Adrenal gland (tissue), 12 donors: Measurements from ENCODE around the gene MAGED2. TPM values are rescaled to one million over a fixed set of nuclear protein-coding genes. Genes with fewer than 3 reads are reported as not detected.
"Not testable (repeated sequence)": the region's sequence is repeated elsewhere in the genome, so short reads cannot be mapped to it uniquely, and the experiment has no call there.

Source experiments
- DNase-seq, 7 donors: peaks; one replicate each; pipeline ENCODE4 v3.0.0-alpha.2; 2019 to 2020
- H3K27ac ChIP-seq, 5 donors: fragments of 200-600 bp; sonication (generic) in 4 of 5; 1 replicate in 3 of 5; 2 replicates in 2 of 5; pipeline versions ENCODE4 v1.5.1 to v1.8.0; 2016 to 2020; ENCODE audit warnings: mild to moderate bottlenecking in 1 of 5
- H3K27me3 ChIP-seq: fragments of 200-600 bp; 2 replicates; pipeline ENCODE4 v1.8.0; 2021
- H3K36me3 ChIP-seq, 2 donors: fragments of 200-600 bp; replicated peaks in 1 of 2; 1 replicate in 1 of 2; 2 replicates in 1 of 2; pipeline versions ENCODE4 v1.5.1 to v1.8.0; 2018 to 2022
- H3K4me1 ChIP-seq, 2 donors: fragments of 200-600 bp; replicated peaks in 1 of 2; 1 replicate in 1 of 2; 2 replicates in 1 of 2; pipeline versions ENCODE4 v1.5.1 to v1.8.0; 2018 to 2021
- H3K4me3 ChIP-seq, 4 donors: fragments of 200-600 bp; sonication (generic) in 3 of 4; one replicate each; pipeline ENCODE4 v1.5.1; 2016 to 2018
- H3K9me3 ChIP-seq, 3 donors: fragments of 200-600 bp; sonication (generic) in 1 of 3; replicated peaks in 1 of 3; 1 replicate in 2 of 3; 2 replicates in 1 of 3; pipeline versions ENCODE4 v1.5.1 to v1.8.0; 2016 to 2021
- CTCF ChIP-seq, 6 experiments: fragments of 450-650 bp in 4 of 6; fragments of 200-600 bp in 2 of 6; sonication (generic) in 1 of 6; IDR thresholded peaks; 1 replicate in 5 of 6; 2 replicates in 1 of 6; pipeline versions ENCODE4 v1.5.1 to v1.8.0; 2016 to 2021; ENCODE audit warnings: antibody characterized with exemption in 6 of 6, mild to moderate bottlenecking in 2 of 6, moderate library complexity in 1 of 6
- POLR2A ChIP-seq, 2 donors: fragments of 450-650 bp; IDR thresholded peaks; one replicate each; pipeline ENCODE4 v1.6.1; 2017; ENCODE audit warnings: antibody characterized with exemption in 2 of 2, mild to moderate bottlenecking in 2 of 2, moderate library complexity in 1 of 2
- WGBS, 4 donors: extraction: QIAGEN DNeasy Blood & Tissue Kit in 2 of 4; methylation state at CpG; one replicate each; pipeline versions ENCODE4 v1.1.5 to v1.1.7; 2013 to 2017; 5-methylcytosine and 5-hydroxymethylcytosine counted together
- intact Hi-C, 2 donors: fragments of 100-400 bp; cut with DNase I; formaldehyde crosslinking; loops; one replicate each; pipeline versions ENCODE4 v1.14.1 to v1.15.0; 2022 to 2023
- polyA plus RNA-seq, 3 donors: library from polyadenylated mRNA; stranded (reverse); fragments of 200-250 nt in 2 of 3; fragments of 350-450 nt in 1 of 3; fragmentation: Illumina TruSeq in 1 of 3; extraction: RNeasy Lipid Tissue Mini Kit (QIAGEN cat#74804) in 1 of 3; gene quantifications; one replicate each; pipeline ENCODE4 v1.2.3, GENCODE V29; 2013 to 2014
- small RNA-seq, 2 donors: library from RNA; depleted of rRNA; stranded (forward); fragments of <200 nt; gene quantifications; one replicate each; pipeline ENCODE3, GENCODE V24; 2016
- total RNA-seq, 9 donors: library from RNA; depleted of rRNA in 4 of 9; stranded (reverse); fragments of >200 nt in 4 of 9; fragments of 120-200 nt in 1 of 9; fragmentation: NEBNext Ultra II Directional in 1 of 9; extraction: Animal tissue kit (Norgen Biotek cat#: 25700) in 1 of 9; gene quantifications; one replicate each; pipeline versions ENCODE4 v1.1.0 to v1.2.4, GENCODE V29; 2013 to 2023
- donor health status: healthy with polysubstance abuse.
- donor health status: Bipolar disorder and iron deficiency.
- donor health status: DM: yes; HTN: yes; CAD: no.
- donor health status: DM: no; HTN: no; CAD: no.
- donor health status: DM: no; HTN: no; CAD: no.
- donor health status: DM: yes; HTN: yes; CAD: no.

MAGED2 gene
- total and polyA plus RNA-seq, 12 donors = 121 to 539 (median 197) TPM

GRCh38 chrX:54842607-54843006 lies 35.1 kb downstream of the MAGED2 start:
- TF ChIP-seq POLR2A (IDR thresholded peaks at IDR 0.05) (no peak), CTCF (IDR thresholded peaks at IDR 0.05) (no peak)
- 71 to 84% (median 80%) methylated on average over 1 of the region's 1 CpG for WGBS, 4 donors
- Histone ChIP-seq H3K27ac (no peak overlapping the region), H3K36me3 (no peaks in the 10 kb centered on the region), H3K9me3 (no peaks in the 10 kb centered on the region), H3K4me1 (no peaks in the 10 kb centered on the region), H3K4me3 (no peak overlapping the region), H3K27me3 (peaks cover 24% of the 10 kb centered on the region)
- intact Hi-C loops = no loop called here
- no peak for DNase-seq

- no peak for DNase-seq
- Histone ChIP-seq H3K27me3 (peaks cover 24% of the 10 kb centered on the region), H3K36me3 (no peaks in the 10 kb centered on the region), H3K9me3 (no peaks in the 10 kb centered on the region), H3K27ac (no peak overlapping the region), H3K4me1 (no peaks in the 10 kb centered on the region), H3K4me3 (no peak overlapping the region)
- 69 to 95% (median 81%) methylated on average over 2 of the region's 2 CpGs for WGBS, 4 donors
- TF ChIP-seq POLR2A (IDR thresholded peaks at IDR 0.05) = no peak
- intact Hi-C loops = no loop called here
Measured at GRCh38 chrX:54843050-54843449, 35.5 kb downstream of the MAGED2 start.

- H3K9me3 ChIP-seq, H3K4me1 ChIP-seq, H3K27me3 ChIP-seq, intact Hi-C loops, H3K27ac ChIP-seq, DNase-seq, H3K4me3 ChIP-seq, H3K36me3 ChIP-seq: not testable (repeated sequence)
- WGBS, 4 donors = 41 to 88% (median 79%) methylated on average over 1 to 2 of the region's 2 CpGs
Measured at GRCh38 chrX:54847700-54848099, 40.2 kb downstream of the MAGED2 start.

- peaks cover 0 to 5% (median 0%) of the 10 kb centered on the region in 3 donors for H3K9me3 ChIP-seq
- no peaks in the 10 kb centered on the region for H3K27me3 ChIP-seq
- H3K36me3 ChIP-seq = no peaks in the 10 kb centered on the region
- intact Hi-C loops = no loop called here
- TF ChIP-seq POLR2A (IDR thresholded peaks at IDR 0.05) = no peak
- TF ChIP-seq CTCF (IDR thresholded peaks at IDR 0.05) = no peak
- WGBS, 4 donors = 28 to 61% (median 50%) methylated on average over 2 of the region's 2 CpGs
- no peak overlapping the region for H3K4me3 ChIP-seq
- no peak overlapping the region for H3K27ac ChIP-seq
- no peak for DNase-seq
- no peaks in the 10 kb centered on the region for H3K4me1 ChIP-seq
Measured at GRCh38 chrX:54865208-54865607, 57.7 kb downstream of the MAGED2 start.

Small RNA genes lying within 50 kb of the gene (small RNA-seq; reads per million reads assigned to genes)
- gene AL049732.1 = 0 reads per million in 2 donors
- 11.2 to 23.2 reads per million in 2 donors for gene SNORA11

Other genes starting within 250 kb of the MAGED2 start
- under 1 TPM in 1 of 9 donors, not detected in 8; under 0.01 TPM for gene ITIH6, start 9.5 kb upstream of the MAGED2 start, total RNA-seq
- gene ITIH6, start 9.5 kb upstream of the MAGED2 start, polyA plus RNA-seq = not detected
- 10 to 100 TPM in 1 of 9 donors, 1 to 10 TPM in 8; 1.3 to 56.6 (median 4.8) TPM for gene TRO, start 113.1 kb downstream of the MAGED2 start, total RNA-seq
- gene TRO, start 113.1 kb downstream of the MAGED2 start, polyA plus RNA-seq = 10 to 100 TPM in 2 of 3 donors, 1 to 10 TPM in 1; 6.6 to 21.1 (median 17.0) TPM
- gene PFKFB1, start 186.4 kb downstream of the MAGED2 start, total RNA-seq = under 1 TPM in 6 of 9 donors, not detected in 3; 0.25 to 0.94 (median 0.40) TPM
- 1 to 10 TPM in 2 of 3 donors, under 1 TPM in 1; 0.38 to 4.1 (median 1.7) TPM for gene PFKFB1, start 186.4 kb downstream of the MAGED2 start, polyA plus RNA-seq
- gene APEX2, start 192.6 kb downstream of the MAGED2 start, total RNA-seq = 10 to 100 TPM in 8 of 9 donors, 1 to 10 TPM in 1; 6.3 to 16.8 (median 14.6) TPM
- 10 to 100 TPM in 1 of 3 donors, 1 to 10 TPM in 2; 7.1 to 16.2 (median 7.2) TPM for gene APEX2, start 192.6 kb downstream of the MAGED2 start, polyA plus RNA-seq
- 10 to 100 TPM in 1 of 9 donors, 1 to 10 TPM in 2, not detected in 6; 1.3 to 49.1 (median 3.7) TPM for gene ALAS2, start 223.2 kb downstream of the MAGED2 start, total RNA-seq
- under 1 TPM in 1 of 3 donors, not detected in 2; 0.07 TPM for gene ALAS2, start 223.2 kb downstream of the MAGED2 start, polyA plus RNA-seq